CD4-positive, alpha-beta T cell (primary cell): ENCODE results near the gene LPAR1. TPM values are rescaled to one million over a fixed set of nuclear protein-coding genes. Genes with fewer than 3 reads are reported as not detected.

Experiments
- ATAC-seq: fragments of 200-7000 bp; cut with Tn5 transposase; one replicate; pipeline ENCODE4 v1.10.0; 2022; ENCODE audit warnings: mild to moderate bottlenecking; ENCODE audit not compliant: poor library complexity
- CTCF ChIA-PET: fragments of 350-600 bp; sonication (Branson Sonifier 250); formaldehyde crosslinking; loops from one replicate; lab custom pipeline; 2021; ENCODE audit warnings: antibody characterized with exemption, inconsistent platforms; lab: Charles Lee
- POLR2A ChIA-PET: fragments of 350-600 bp; sonication (Branson Sonifier 250); formaldehyde crosslinking; loops from one replicate; lab custom pipeline; 2021; ENCODE audit warnings: antibody characterized with exemption, inconsistent platforms; lab: Charles Lee
- DNase-seq, 14 experiments: peaks; one replicate each; pipeline ENCODE4 v3.0.0-alpha.2; 2013 to 2020; ENCODE audit warnings: mixed read lengths in 2 of 14
- H3K27ac ChIP-seq, 2 donors: one replicate each; pipeline versions ENCODE4 v1.5.1 to v1.7.0; 2013; ENCODE audit warnings: low read length in 2 of 2, low read depth in 1 of 2, mild to moderate bottlenecking in 1 of 2
- H3K27me3 ChIP-seq, 2 experiments: 1 replicate in 1 of 2; 2 replicates in 1 of 2; pipeline versions ENCODE4 v1.6.1 to v1.7.0; 2013; ENCODE audit warnings: low read length in 2 of 2, control low read depth in 1 of 2, mild to moderate bottlenecking in 1 of 2, moderate library complexity in 1 of 2; ENCODE audit not compliant: insufficient read depth in 2 of 2, control insufficient read depth in 1 of 2
- H3K36me3 ChIP-seq: one replicate; pipeline ENCODE4 v1.6.1; 2013; ENCODE audit warnings: low read length, control low read depth; ENCODE audit not compliant: insufficient read depth
- H3K4me1 ChIP-seq: one replicate; pipeline ENCODE4 v1.6.1; 2013; ENCODE audit warnings: low read length, control low read depth; ENCODE audit not compliant: insufficient read depth
- H3K4me3 ChIP-seq: one replicate; pipeline ENCODE4 v1.5.1; 2013; ENCODE audit warnings: mild to moderate bottlenecking, low read length, moderate library complexity
- H3K9me3 ChIP-seq, 2 experiments: 1 replicate in 1 of 2; 2 replicates in 1 of 2; pipeline versions ENCODE4 v1.6.1 to v1.7.0; 2013; ENCODE audit warnings: low read length in 2 of 2, mild to moderate bottlenecking in 2 of 2, control low read depth in 1 of 2, moderate library complexity in 1 of 2; ENCODE audit not compliant: control insufficient read depth in 1 of 2, insufficient read depth in 1 of 2
- H3K27ac Mint-ChIP-seq: one replicate; pipeline ENCODE4 v1.8.0; 2020; ENCODE audit warnings: mixed read lengths
- H3K27me3 Mint-ChIP-seq: one replicate; pipeline ENCODE4 v1.8.0; 2021; ENCODE audit warnings: mixed read lengths
- H3K36me3 Mint-ChIP-seq: one replicate; pipeline ENCODE4 v1.8.0; 2021; ENCODE audit warnings: low read depth, mixed read lengths
- H3K4me1 Mint-ChIP-seq: one replicate; pipeline ENCODE4 v1.8.0; 2021; ENCODE audit warnings: low read depth, mixed read lengths
- H3K4me3 Mint-ChIP-seq: one replicate; pipeline ENCODE4 v1.8.0; 2020; ENCODE audit warnings: mild to moderate bottlenecking, mixed read lengths
- H3K9me3 Mint-ChIP-seq: one replicate; pipeline ENCODE4 v1.8.0; 2020; ENCODE audit warnings: mixed read lengths
- CTCF ChIP-seq: fragments of 200-600 bp; IDR thresholded peaks from one replicate; pipeline ENCODE4 v1.8.0; 2022; ENCODE audit warnings: antibody characterized with exemption, mild to moderate bottlenecking
- intact Hi-C, 2 experiments: fragments of 100-400 bp; cut with DNase I in 1 of 2; cut with micrococcal nuclease in 1 of 2; formaldehyde crosslinking; loops; one replicate each; pipeline versions ENCODE4 v1.15.1 to v1.9.0; 2023 to 2025; cut with DNase I, micrococcal nuclease
- total RNA-seq, 174 experiments: library from RNA in 2 of 174; stranded (reverse) in 2 of 174; gene quantifications; one replicate each; pipeline ENCODE4 v1.2.3 and lab custom pipeline; 2021 to 2026

The LPAR1 gene
- total RNA-seq, 2 experiments from 2014 or later: not detected

GRCh38 chr9:110898866-110899265, 139.4 kb downstream of the LPAR1 start:
- DNase-seq (no peak), ATAC-seq (no peak)
- Mint-ChIP-seq H3K36me3 (no peaks in the 10 kb centered on the region), H3K4me3 (no peak overlapping the region), H3K4me1 (no peaks in the 10 kb centered on the region), H3K27ac (no peak overlapping the region), H3K9me3 (peaks cover 5% of the 10 kb centered on the region), H3K27me3 (no peaks in the 10 kb centered on the region)
- POLR2A ChIA-PET: no interaction called here
- CTCF ChIA-PET: no interaction called here
- no peak overlapping the region for H3K4me3 ChIP-seq
- no peaks in the 10 kb centered on the region for H3K36me3 ChIP-seq
- H3K4me1 ChIP-seq: no peaks in the 10 kb centered on the region
- H3K9me3 ChIP-seq: peaks cover 0 to 10% of the 10 kb centered on the region in 2 experiments
- intact Hi-C loops: no loop called here
- no peaks in the 10 kb centered on the region for H3K27me3 ChIP-seq
- no peak for TF ChIP-seq CTCF
- no peak overlapping the region for H3K27ac ChIP-seq

- Histone ChIP-seq H3K27ac (no peak overlapping the region), H3K4me3 (no peak overlapping the region), H3K27me3 (no peaks in the 10 kb centered on the region), H3K9me3 (peaks cover 0 to 10% of the 10 kb centered on the region in 2 experiments), H3K36me3 (no peaks in the 10 kb centered on the region), H3K4me1 (no peaks in the 10 kb centered on the region)
- Mint-ChIP-seq H3K4me1 (no peaks in the 10 kb centered on the region), H3K9me3 (peaks cover 5% of the 10 kb centered on the region), H3K36me3 (no peaks in the 10 kb centered on the region), H3K4me3 (no peak overlapping the region), H3K27ac (no peak overlapping the region), H3K27me3 (no peaks in the 10 kb centered on the region)
- intact Hi-C loops: no loop called here
- TF ChIP-seq CTCF: no peak
- CTCF ChIA-PET: no interaction called here
- DNase-seq (no peak), ATAC-seq (no peak)
- POLR2A ChIA-PET: no interaction called here
Measured at GRCh38 chr9:110898358-110898757, 139.9 kb downstream of the LPAR1 start.

GRCh38 chr9:110897943-110898342, 140.3 kb downstream of the LPAR1 start:
- Histone ChIP-seq H3K4me3 (no peak overlapping the region), H3K4me1 (no peaks in the 10 kb centered on the region), H3K36me3 (no peaks in the 10 kb centered on the region), H3K27me3 (no peaks in the 10 kb centered on the region), H3K27ac (no peak overlapping the region), H3K9me3 (peaks cover 0 to 10% of the 10 kb centered on the region in 2 experiments)
- Mint-ChIP-seq H3K27me3 (no peaks in the 10 kb centered on the region), H3K27ac (no peak overlapping the region), H3K4me1 (no peaks in the 10 kb centered on the region), H3K4me3 (no peak overlapping the region), H3K9me3 (peaks cover 5% of the 10 kb centered on the region), H3K36me3 (no peaks in the 10 kb centered on the region)
- ChIA-PET CTCF (no interaction called here), POLR2A (no interaction called here)
- intact Hi-C loops: no loop called here
- DNase-seq (no peak), ATAC-seq (no peak)
- no peak for TF ChIP-seq CTCF
